ENCODE results near the gene TAF1D.

DNA sequence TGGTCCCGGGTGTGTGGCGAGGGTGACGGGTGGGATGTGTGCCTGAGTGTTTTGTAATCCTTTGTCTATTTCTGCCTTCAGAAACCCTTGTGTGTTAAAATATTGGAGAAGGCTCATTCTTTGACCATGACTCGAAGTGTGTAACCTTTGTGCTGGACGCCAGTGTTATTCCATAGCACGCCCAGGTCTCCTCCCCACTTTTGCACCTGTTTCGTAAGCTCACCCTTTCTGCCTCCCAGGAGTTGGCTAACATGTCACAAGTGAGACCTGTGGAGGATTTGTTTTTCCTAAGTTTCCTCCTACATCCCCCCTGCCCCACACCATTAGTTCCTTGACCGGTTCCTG lies 559 bp upstream of the TAF1D start:
- TF ChIP-seq CTCF (IDR thresholded peaks at IDR 0.05) (no peak), POLR2A (IDR thresholded peaks at IDR 0.05) (no peak), POLR2AphosphoS5 (IDR thresholded peaks at IDR 0.05; ENCODE audit: insufficient read depth in 1 of 2, low read depth in 1 of 2) (no peak)
